SK-N-SH (cell line): Measurements from ENCODE around the gene MYO9B.

Experiments used
- EP300 ChIP-seq, 2 experiments: IDR thresholded peaks; 2 replicates each; pipeline versions ENCODE4 v1.4.0 to v1.6.1; 2012; ENCODE audit warnings: borderline replicate concordance in 1 of 2, low read depth in 1 of 2, low read length in 1 of 2
- EZH2phosphoT487 ChIP-seq: fragments of 200-600 bp; sonication (generic); IDR thresholded peaks from 2 replicates; pipeline ENCODE4 v1.6.1; 2017; ENCODE audit warnings: low read depth, mixed run types, mild to moderate bottlenecking, antibody characterized with exemption, moderate library complexity, borderline replicate concordance
- FOSL2 ChIP-seq: IDR thresholded peaks from 2 replicates; pipeline ENCODE4 v1.4.0; 2012; ENCODE audit warnings: low read depth, mild to moderate bottlenecking, moderate library complexity, borderline replicate concordance
- JUND ChIP-seq: IDR thresholded peaks from 2 replicates; pipeline ENCODE4 v1.4.0; 2012
- NFIC ChIP-seq: IDR thresholded peaks from 2 replicates; pipeline ENCODE4 v1.4.0; 2012; ENCODE audit warnings: borderline replicate concordance
- POLR2AphosphoS5 ChIP-seq: IDR thresholded peaks from 2 replicates; pipeline ENCODE4 v1.6.1; 2012; ENCODE audit warnings: low read depth, low read length
- RAD21 ChIP-seq: IDR thresholded peaks from 2 replicates; pipeline ENCODE4 v1.6.1; 2012; ENCODE audit warnings: mild to moderate bottlenecking, low read length
- RCOR1 ChIP-seq: fragments of 150-350 bp; IDR thresholded peaks from 2 replicates; pipeline ENCODE4 v1.6.1; 2017; ENCODE audit warnings: antibody characterized with exemption, low read length
- TCF12 ChIP-seq: IDR thresholded peaks from 2 replicates; pipeline ENCODE4 v1.4.0; 2012
- YY1 ChIP-seq: IDR thresholded peaks from 2 replicates; pipeline ENCODE4 v1.4.0; 2012; ENCODE audit warnings: low read depth, mild to moderate bottlenecking
- TF ChIP-seq, protein P1 (sequence below): fragments of 200-600 bp; sonication (generic); IDR thresholded peaks from 2 replicates; pipeline ENCODE4 v1.6.1; 2017; ENCODE audit warnings: antibody characterized with exemption, mild to moderate bottlenecking, moderate library complexity
- TF ChIP-seq, protein P2 (sequence below): IDR thresholded peaks from 2 replicates; pipeline ENCODE4 v1.4.0; 2012; ENCODE audit warnings: low read depth, borderline replicate concordance
- TF ChIP-seq, protein P3 (sequence below): IDR thresholded peaks from 2 replicates; pipeline ENCODE4 v1.6.1; 2012; ENCODE audit warnings: mild to moderate bottlenecking, low read depth, low read length, moderate library complexity

DNA sequence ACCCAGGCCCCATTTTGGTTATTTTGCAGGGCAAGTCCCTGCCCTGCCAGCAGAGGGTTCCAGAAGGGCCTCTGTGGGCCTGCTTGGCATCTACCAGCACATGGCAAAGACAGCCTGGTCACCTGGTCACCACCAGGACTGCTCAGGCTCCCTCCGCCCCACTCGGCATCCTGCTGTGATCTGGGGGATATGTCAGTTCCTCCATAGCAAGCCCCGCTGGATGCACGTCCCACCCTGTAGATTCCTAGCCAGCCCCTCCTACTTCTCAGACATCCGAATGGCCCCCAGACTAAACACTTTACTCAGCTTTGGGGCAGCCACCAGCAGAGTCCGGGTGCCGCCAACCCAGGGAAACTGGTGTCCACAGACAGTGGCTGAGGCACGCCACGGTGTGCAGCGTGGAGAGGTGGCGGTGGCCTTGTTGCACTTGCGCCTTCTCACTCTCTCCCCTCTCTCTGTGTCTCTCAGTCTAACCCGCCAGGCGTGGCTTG lies 107.7 kb downstream of the MYO9B start:
- TF ChIP-seq EZH2phosphoT487 (no peak), RAD21 (no peak), YY1 (no peak), EP300 (IDR thresholded peaks at IDR 0.05; ENCODE audit: borderline replicate concordance in 1 of 2, low read depth in 1 of 2, low read length in 1 of 2) (no peak), FOSL2 (no peak), POLR2AphosphoS5 (no peak), TCF12 (no peak), NFIC (no peak), JUND (no peak), RCOR1 (no peak)
- TF ChIP-seq, protein P1, sequence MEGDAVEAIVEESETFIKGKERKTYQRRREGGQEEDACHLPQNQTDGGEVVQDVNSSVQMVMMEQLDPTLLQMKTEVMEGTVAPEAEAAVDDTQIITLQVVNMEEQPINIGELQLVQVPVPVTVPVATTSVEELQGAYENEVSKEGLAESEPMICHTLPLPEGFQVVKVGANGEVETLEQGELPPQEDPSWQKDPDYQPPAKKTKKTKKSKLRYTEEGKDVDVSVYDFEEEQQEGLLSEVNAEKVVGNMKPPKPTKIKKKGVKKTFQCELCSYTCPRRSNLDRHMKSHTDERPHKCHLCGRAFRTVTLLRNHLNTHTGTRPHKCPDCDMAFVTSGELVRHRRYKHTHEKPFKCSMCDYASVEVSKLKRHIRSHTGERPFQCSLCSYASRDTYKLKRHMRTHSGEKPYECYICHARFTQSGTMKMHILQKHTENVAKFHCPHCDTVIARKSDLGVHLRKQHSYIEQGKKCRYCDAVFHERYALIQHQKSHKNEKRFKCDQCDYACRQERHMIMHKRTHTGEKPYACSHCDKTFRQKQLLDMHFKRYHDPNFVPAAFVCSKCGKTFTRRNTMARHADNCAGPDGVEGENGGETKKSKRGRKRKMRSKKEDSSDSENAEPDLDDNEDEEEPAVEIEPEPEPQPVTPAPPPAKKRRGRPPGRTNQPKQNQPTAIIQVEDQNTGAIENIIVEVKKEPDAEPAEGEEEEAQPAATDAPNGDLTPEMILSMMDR = no peak
- TF ChIP-seq, protein P2, sequence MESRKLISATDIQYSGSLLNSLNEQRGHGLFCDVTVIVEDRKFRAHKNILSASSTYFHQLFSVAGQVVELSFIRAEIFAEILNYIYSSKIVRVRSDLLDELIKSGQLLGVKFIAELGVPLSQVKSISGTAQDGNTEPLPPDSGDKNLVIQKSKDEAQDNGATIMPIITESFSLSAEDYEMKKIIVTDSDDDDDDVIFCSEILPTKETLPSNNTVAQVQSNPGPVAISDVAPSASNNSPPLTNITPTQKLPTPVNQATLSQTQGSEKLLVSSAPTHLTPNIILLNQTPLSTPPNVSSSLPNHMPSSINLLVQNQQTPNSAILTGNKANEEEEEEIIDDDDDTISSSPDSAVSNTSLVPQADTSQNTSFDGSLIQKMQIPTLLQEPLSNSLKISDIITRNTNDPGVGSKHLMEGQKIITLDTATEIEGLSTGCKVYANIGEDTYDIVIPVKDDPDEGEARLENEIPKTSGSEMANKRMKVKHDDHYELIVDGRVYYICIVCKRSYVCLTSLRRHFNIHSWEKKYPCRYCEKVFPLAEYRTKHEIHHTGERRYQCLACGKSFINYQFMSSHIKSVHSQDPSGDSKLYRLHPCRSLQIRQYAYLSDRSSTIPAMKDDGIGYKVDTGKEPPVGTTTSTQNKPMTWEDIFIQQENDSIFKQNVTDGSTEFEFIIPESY = no peak
- TF ChIP-seq, protein P3, sequence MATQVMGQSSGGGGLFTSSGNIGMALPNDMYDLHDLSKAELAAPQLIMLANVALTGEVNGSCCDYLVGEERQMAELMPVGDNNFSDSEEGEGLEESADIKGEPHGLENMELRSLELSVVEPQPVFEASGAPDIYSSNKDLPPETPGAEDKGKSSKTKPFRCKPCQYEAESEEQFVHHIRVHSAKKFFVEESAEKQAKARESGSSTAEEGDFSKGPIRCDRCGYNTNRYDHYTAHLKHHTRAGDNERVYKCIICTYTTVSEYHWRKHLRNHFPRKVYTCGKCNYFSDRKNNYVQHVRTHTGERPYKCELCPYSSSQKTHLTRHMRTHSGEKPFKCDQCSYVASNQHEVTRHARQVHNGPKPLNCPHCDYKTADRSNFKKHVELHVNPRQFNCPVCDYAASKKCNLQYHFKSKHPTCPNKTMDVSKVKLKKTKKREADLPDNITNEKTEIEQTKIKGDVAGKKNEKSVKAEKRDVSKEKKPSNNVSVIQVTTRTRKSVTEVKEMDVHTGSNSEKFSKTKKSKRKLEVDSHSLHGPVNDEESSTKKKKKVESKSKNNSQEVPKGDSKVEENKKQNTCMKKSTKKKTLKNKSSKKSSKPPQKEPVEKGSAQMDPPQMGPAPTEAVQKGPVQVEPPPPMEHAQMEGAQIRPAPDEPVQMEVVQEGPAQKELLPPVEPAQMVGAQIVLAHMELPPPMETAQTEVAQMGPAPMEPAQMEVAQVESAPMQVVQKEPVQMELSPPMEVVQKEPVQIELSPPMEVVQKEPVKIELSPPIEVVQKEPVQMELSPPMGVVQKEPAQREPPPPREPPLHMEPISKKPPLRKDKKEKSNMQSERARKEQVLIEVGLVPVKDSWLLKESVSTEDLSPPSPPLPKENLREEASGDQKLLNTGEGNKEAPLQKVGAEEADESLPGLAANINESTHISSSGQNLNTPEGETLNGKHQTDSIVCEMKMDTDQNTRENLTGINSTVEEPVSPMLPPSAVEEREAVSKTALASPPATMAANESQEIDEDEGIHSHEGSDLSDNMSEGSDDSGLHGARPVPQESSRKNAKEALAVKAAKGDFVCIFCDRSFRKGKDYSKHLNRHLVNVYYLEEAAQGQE = no peak
